Measurements from ENCODE around the gene ANKRD37. TPM values are rescaled to one million over a fixed set of nuclear protein-coding genes. Genes with fewer than 3 reads are reported as not detected.

The ANKRD37 gene
- total and polyA plus RNA-seq, 2 donors from 2014 or later, result 13.0 to 14.2 TPM

DNA sequence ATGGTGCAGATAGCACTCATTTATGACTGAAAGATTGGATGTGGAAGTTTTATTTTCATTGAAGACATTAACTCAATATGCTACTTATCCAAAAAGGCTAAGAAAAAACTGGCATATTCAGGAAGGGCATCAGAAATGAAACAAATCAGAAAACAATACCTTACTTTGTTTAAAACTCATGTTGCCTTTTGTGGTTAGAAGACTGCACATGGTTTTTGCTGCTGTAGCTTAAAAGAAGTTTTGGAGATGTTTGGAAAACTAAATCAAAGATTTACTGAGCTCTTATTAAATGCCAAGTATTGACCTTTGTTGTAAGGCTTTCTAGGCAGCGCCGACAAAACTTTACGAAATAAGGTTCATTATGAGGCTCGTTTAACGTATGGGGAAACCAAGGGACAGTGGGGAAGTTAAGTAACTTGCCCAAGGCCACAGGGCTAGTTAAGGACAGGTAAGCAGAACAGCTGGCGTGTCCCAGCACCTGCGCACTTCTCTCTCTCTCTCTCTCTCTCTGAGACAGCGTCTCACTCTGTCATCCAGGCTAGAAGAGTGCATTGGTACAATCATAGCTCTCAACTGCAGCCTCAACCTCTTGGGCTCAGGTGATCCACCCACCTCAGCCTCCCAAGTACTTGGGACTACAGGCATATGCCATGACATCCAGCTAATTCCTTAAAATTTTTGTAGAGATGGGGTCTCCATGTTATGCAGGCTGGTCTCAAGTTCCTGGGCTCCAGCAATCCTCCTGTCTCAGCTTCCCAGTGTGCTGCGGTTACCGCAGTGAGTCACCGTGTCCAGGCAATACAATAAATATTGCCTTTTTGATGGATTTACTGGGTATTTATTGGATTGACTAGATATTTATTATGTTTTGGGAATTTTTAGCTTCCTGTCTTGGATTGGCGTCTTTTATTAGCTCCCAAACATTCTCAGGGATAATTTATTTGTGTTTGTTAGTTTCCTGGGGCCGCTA, 17.0 kb upstream of the ANKRD37 start:
- no peaks in the 10 kb centered on the region for H3K9me3 ChIP-seq (ENCODE audit: control insufficient read depth in 2 of 3, insufficient read depth in 1 of 3, low read length in 3 of 3)
- DNase-seq (peak in 1 of 5 donors; percentile 32), FAIRE-seq (no peak)
- H3K36me3 ChIP-seq (ENCODE audit: control insufficient read depth in 2 of 3, insufficient read depth in 3 of 3, low read length in 3 of 3), result no peaks in the 10 kb centered on the region
- H3K27me3 ChIP-seq (ENCODE audit: control insufficient read depth, insufficient read depth, low read length), result no peaks in the 10 kb centered on the region
- TF ChIP-seq, protein P1, sequence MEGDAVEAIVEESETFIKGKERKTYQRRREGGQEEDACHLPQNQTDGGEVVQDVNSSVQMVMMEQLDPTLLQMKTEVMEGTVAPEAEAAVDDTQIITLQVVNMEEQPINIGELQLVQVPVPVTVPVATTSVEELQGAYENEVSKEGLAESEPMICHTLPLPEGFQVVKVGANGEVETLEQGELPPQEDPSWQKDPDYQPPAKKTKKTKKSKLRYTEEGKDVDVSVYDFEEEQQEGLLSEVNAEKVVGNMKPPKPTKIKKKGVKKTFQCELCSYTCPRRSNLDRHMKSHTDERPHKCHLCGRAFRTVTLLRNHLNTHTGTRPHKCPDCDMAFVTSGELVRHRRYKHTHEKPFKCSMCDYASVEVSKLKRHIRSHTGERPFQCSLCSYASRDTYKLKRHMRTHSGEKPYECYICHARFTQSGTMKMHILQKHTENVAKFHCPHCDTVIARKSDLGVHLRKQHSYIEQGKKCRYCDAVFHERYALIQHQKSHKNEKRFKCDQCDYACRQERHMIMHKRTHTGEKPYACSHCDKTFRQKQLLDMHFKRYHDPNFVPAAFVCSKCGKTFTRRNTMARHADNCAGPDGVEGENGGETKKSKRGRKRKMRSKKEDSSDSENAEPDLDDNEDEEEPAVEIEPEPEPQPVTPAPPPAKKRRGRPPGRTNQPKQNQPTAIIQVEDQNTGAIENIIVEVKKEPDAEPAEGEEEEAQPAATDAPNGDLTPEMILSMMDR (IDR thresholded peaks at IDR 0.05; ENCODE audit: borderline replicate concordance, extremely low read depth, insufficient read depth), result no peak
- no peak overlapping the region for H3K4me3 ChIP-seq (ENCODE audit: low read length in 3 of 3)
- H3K9ac ChIP-seq (ENCODE audit: low read length in 3 of 3), result no peak overlapping the region
- no peak overlapping the region for H3K27ac ChIP-seq (ENCODE audit: low read depth in 2 of 2, low read length in 2 of 2)
- intact Hi-C loops (cut with DNase I), result no loop called here
- no peaks in the 10 kb centered on the region for H3K4me1 ChIP-seq (ENCODE audit: control insufficient read depth in 2 of 3, insufficient read depth in 2 of 3, low read depth in 1 of 3, low read length in 3 of 3)

DNA sequence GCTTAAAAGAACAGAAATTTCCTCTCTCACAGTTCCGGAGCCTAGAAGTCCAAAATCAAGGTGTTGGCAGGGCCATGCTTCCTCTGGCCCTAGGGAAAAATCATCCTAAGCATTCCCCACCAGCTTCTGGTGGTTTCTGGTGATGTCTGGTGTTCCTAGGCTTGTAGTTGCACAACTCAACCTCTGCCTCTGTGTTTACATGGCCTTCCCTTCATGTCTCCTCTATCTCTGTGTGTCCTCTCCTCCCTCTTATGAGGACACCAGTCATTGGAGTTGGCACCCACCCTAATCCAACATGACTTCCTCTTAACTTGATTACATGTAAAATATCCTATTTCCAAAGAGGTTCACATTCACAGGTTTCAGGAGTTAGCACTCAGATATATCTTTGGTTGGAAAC, 16.3 kb upstream of the ANKRD37 start:
- Histone ChIP-seq H3K36me3 (ENCODE audit: control insufficient read depth in 2 of 3, insufficient read depth in 3 of 3, low read length in 3 of 3) (no peaks in the 10 kb centered on the region), H3K9me3 (ENCODE audit: control insufficient read depth in 2 of 3, insufficient read depth in 1 of 3, low read length in 3 of 3) (no peaks in the 10 kb centered on the region), H3K9ac (ENCODE audit: low read length in 3 of 3) (no peak overlapping the region), H3K4me3 (ENCODE audit: low read length in 3 of 3) (no peak overlapping the region), H3K27me3 (ENCODE audit: control insufficient read depth, insufficient read depth, low read length) (no peaks in the 10 kb centered on the region), H3K4me1 (ENCODE audit: control insufficient read depth in 2 of 3, insufficient read depth in 2 of 3, low read depth in 1 of 3, low read length in 3 of 3) (no peaks in the 10 kb centered on the region), H3K27ac (ENCODE audit: low read depth in 2 of 2, low read length in 2 of 2) (no peak overlapping the region)
- TF ChIP-seq, protein P1 (IDR thresholded peaks at IDR 0.05; ENCODE audit: borderline replicate concordance, extremely low read depth, insufficient read depth), result no peak
- FAIRE-seq, result no peak
- intact Hi-C loops (cut with DNase I), result no loop called here
- no peak for DNase-seq

DNA sequence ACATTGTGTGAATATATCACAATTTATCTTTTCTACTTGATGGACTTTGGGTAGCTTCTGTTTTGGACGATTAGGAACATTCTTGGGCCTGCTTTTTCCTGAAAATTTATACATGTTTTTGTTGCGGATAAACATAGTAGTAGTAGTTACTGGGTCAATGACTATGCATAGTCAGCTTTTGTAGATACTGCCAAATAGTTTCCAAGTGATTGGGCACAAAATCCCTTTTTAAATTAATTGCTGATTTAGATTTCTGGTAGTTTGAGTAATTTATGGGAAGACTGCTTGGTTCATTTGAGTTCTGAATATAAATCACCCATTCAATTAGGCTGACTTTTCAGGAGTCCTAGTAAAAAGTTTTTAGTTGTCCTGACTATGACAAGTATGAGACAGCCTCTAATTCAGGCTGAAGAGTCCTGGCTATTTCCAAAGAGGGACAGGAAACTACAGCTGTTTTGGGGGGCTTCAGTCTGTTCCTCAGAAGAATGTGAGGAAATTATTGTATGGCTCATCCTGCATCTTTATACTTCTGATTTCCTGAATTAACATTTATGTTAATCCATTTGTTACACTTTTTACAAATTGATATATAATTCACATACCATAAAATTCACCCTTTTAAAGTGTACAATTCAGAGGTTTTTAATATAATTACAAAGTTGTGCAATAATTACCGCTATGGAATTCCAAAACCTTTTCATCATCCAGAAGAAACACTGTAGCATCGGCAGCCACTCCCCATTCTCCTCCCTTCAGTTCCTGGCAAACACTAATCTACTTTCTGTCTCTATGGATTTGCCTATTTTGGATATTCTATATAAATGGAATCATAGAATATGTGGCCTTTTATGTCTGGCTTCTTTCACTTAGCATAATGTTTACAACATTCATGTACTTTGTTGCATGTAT, 15.1 kb upstream of the ANKRD37 start:
- H3K27me3 ChIP-seq (ENCODE audit: control insufficient read depth, insufficient read depth, low read length), result no peaks in the 10 kb centered on the region
- H3K27ac ChIP-seq (ENCODE audit: low read depth in 2 of 2, low read length in 2 of 2), result no peak overlapping the region
- no peak overlapping the region for H3K4me3 ChIP-seq (ENCODE audit: low read length in 3 of 3)
- H3K4me1 ChIP-seq (ENCODE audit: control insufficient read depth in 2 of 3, insufficient read depth in 2 of 3, low read depth in 1 of 3, low read length in 3 of 3), result no peaks in the 10 kb centered on the region
- H3K36me3 ChIP-seq (ENCODE audit: control insufficient read depth in 2 of 3, insufficient read depth in 3 of 3, low read length in 3 of 3), result no peaks in the 10 kb centered on the region
- TF ChIP-seq, protein P1 (IDR thresholded peaks at IDR 0.05; ENCODE audit: borderline replicate concordance, extremely low read depth, insufficient read depth), result no peak
- no peaks in the 10 kb centered on the region for H3K9me3 ChIP-seq (ENCODE audit: control insufficient read depth in 2 of 3, insufficient read depth in 1 of 3, low read length in 3 of 3)
- intact Hi-C loops (cut with DNase I), result no loop called here
- DNase-seq, result peak in 1 of 5 donors; percentile 25
- no peak for FAIRE-seq
- no peak overlapping the region for H3K9ac ChIP-seq (ENCODE audit: low read length in 3 of 3)
